DOHH2 (cell line): ENCODE data around the gene IRS2.

Source experiments
- H3F3A ChIP-seq: fragments of 200-600 bp; sonication (generic), shearing (Covaris generic); 2 replicates; pipeline ENCODE4 v1.6.0; 2016; ENCODE audit warnings: antibody characterized with exemption, mild to moderate bottlenecking; ENCODE audit not compliant: control insufficient read depth, insufficient read depth
- H3K27ac ChIP-seq: fragments of 200-600 bp; sonication (generic); 2 replicates; pipeline ENCODE4 v1.5.1; 2014; ENCODE audit warnings: low read depth, mild to moderate bottlenecking, low read length, moderate library complexity
- H3K27me3 ChIP-seq: fragments of 200-600 bp; sonication (generic); 2 replicates; pipeline ENCODE4 v1.6.1; 2014; ENCODE audit warnings: mild to moderate bottlenecking, low read length, mixed read lengths; ENCODE audit not compliant: control insufficient read depth
- H3K36me3 ChIP-seq: fragments of 200-600 bp; sonication (generic); 2 replicates; pipeline ENCODE4 v1.6.1; 2014; ENCODE audit warnings: mild to moderate bottlenecking, low read length, moderate library complexity, mixed read lengths; ENCODE audit not compliant: control insufficient read depth
- H3K4me1 ChIP-seq: fragments of 200-600 bp; sonication (generic); 2 replicates; pipeline ENCODE4 v1.6.1; 2014; ENCODE audit warnings: mild to moderate bottlenecking, low read length, mixed read lengths; ENCODE audit not compliant: control insufficient read depth
- H3K4me2 ChIP-seq: fragments of 200-600 bp; sonication (generic); 2 replicates; pipeline ENCODE4 v1.6.0; 2014; ENCODE audit warnings: mild to moderate bottlenecking, low read length, moderate library complexity
- H3K4me3 ChIP-seq: fragments of 200-600 bp; sonication (generic); 2 replicates; pipeline ENCODE4 v1.5.1; 2014; ENCODE audit warnings: mild to moderate bottlenecking, low read length, mixed read lengths
- H3K79me2 ChIP-seq: fragments of 200-600 bp; sonication (generic); 2 replicates; pipeline ENCODE4 v1.6.1; 2014; ENCODE audit warnings: mild to moderate bottlenecking, low read length, mixed read lengths; ENCODE audit not compliant: control insufficient read depth
- H3K9me2 ChIP-seq: fragments of 200-600 bp; sonication (generic); replicated peaks from 2 replicates; pipeline ENCODE4 v1.6.1; 2014; ENCODE audit warnings: mild to moderate bottlenecking, low read length, mixed read lengths; ENCODE audit not compliant: control insufficient read depth
- H3K9me3 ChIP-seq: fragments of 200-600 bp; sonication (generic); 2 replicates; pipeline ENCODE4 v1.6.1; 2014; ENCODE audit warnings: antibody characterized with exemption, low read length, mixed read lengths; ENCODE audit not compliant: control insufficient read depth, insufficient read depth
- H4K20me1 ChIP-seq: fragments of 200-600 bp; sonication (generic); 2 replicates; pipeline ENCODE4 v1.6.0; 2014; ENCODE audit warnings: low read depth, mild to moderate bottlenecking, antibody characterized with exemption, low read length, moderate library complexity; ENCODE audit not compliant: control insufficient read depth, insufficient read depth
- CTCF ChIP-seq: fragments of 200-600 bp; sonication (generic); IDR thresholded peaks from one replicate; pipeline ENCODE4 v1.5.1; 2014; ENCODE audit warnings: antibody characterized with exemption, mild to moderate bottlenecking, low read depth, low read length; ENCODE audit not compliant: poor library complexity, severe bottlenecking
- EZH2phosphoT487 ChIP-seq: fragments of 200-600 bp; sonication (generic); IDR thresholded peaks from 2 replicates; pipeline ENCODE4 v1.6.1; 2017; ENCODE audit warnings: borderline replicate concordance, mild to moderate bottlenecking, antibody characterized with exemption, low read length, moderate library complexity, mixed read lengths

The IRS2 gene

GRCh38 chr13:109779876-109780510 is 6.4 kb downstream of the IRS2 start:
- no peak overlapping the region for H3K4me2 ChIP-seq
- H3K9me3 ChIP-seq, result peaks cover 9% of the 10 kb centered on the region; the same call in 1 of the 2 replicates
- no peaks in the 10 kb centered on the region for H4K20me1 ChIP-seq
- no peaks in the 10 kb centered on the region for H3K9me2 ChIP-seq
- H3K27ac ChIP-seq, result no peak overlapping the region
- no peaks in the 10 kb centered on the region for H3F3A ChIP-seq
- TF ChIP-seq EZH2phosphoT487 (no peak), CTCF (no peak)
- no peaks in the 10 kb centered on the region for H3K36me3 ChIP-seq
- no peaks in the 10 kb centered on the region for H3K79me2 ChIP-seq
- no peak overlapping the region for H3K4me3 ChIP-seq
- H3K4me1 ChIP-seq, result no peaks in the 10 kb centered on the region
- no peaks in the 10 kb centered on the region for H3K27me3 ChIP-seq

- Histone ChIP-seq H3K4me3 (no peak overlapping the region), H3K79me2 (no peaks in the 10 kb centered on the region), H3K27ac (no peak overlapping the region)
Measured at GRCh38 chr13:109779074-109779473, 7.3 kb downstream of the IRS2 start.

GRCh38 chr13:109778102-109778542 is 8.3 kb downstream of the IRS2 start:
- H3F3A ChIP-seq, result no peaks in the 10 kb centered on the region

More at GRCh38 chr13:109779074-109779473, 7.3 kb downstream of the IRS2 start:
- no peaks in the 10 kb centered on the region for H4K20me1 ChIP-seq
- no peaks in the 10 kb centered on the region for H3F3A ChIP-seq
- H3K4me2 ChIP-seq, result no peak overlapping the region
- no peaks in the 10 kb centered on the region for H3K4me1 ChIP-seq
- H3K9me3 ChIP-seq, result peaks cover 7% of the 10 kb centered on the region; the same call in 1 of the 2 replicates
- TF ChIP-seq EZH2phosphoT487, result no peak
- TF ChIP-seq CTCF, result no peak
- no peaks in the 10 kb centered on the region for H3K27me3 ChIP-seq
- no peaks in the 10 kb centered on the region for H3K9me2 ChIP-seq
- no peaks in the 10 kb centered on the region for H3K36me3 ChIP-seq

More at GRCh38 chr13:109778102-109778542, 8.3 kb downstream of the IRS2 start:
- H3K27me3 ChIP-seq, result no peaks in the 10 kb centered on the region
- H3K9me2 ChIP-seq, result no peaks in the 10 kb centered on the region
- TF ChIP-seq EZH2phosphoT487, result no peak
- no peak for TF ChIP-seq CTCF
- H3K79me2 ChIP-seq, result no peaks in the 10 kb centered on the region
- no peaks in the 10 kb centered on the region for H3K36me3 ChIP-seq
- peaks cover 4% of the 10 kb centered on the region; the same call in 1 of the 2 replicates for H3K9me3 ChIP-seq
- H3K4me2 ChIP-seq, result no peak overlapping the region
- H3K27ac ChIP-seq, result no peak overlapping the region
- H3K4me1 ChIP-seq, result no peaks in the 10 kb centered on the region
- no peak overlapping the region for H3K4me3 ChIP-seq
- H4K20me1 ChIP-seq, result no peaks in the 10 kb centered on the region
